Measurements from ENCODE around the gene KLF6. TPM values are rescaled to one million over a fixed set of nuclear protein-coding genes. Genes with fewer than 3 reads are reported as not detected.

KLF6 gene
- total and polyA plus RNA-seq, 2 donors (not counting 1 experiment from before 2014, with no cell fraction given), result 96.1 to 105 TPM

DNA sequence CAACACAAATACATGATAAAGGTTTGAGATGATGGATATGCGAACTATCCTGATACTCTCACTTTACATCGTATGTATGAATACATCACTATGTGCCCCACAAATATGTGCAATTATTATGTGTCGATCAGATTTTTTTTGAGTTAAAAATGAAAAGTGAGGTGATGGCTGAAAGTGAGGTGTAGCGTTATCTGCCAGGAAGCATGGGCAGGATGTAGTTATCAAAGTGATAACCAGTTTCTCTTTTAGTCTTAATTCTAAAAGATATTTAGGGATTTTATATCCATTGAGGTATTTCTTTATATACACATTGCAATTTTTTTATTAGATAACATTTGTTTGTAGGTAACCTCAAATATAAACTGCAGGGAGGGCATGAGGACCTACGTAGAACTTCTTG lies 15.6 kb upstream of the KLF6 start:
- Histone ChIP-seq H3K4me2 (ENCODE audit: extremely low read depth, insufficient read depth, low read length) (no peak overlapping the region), H3K27ac (ENCODE audit: insufficient read depth, low read length) (no peak overlapping the region), H3K79me2 (ENCODE audit: control insufficient read depth, insufficient read depth, low read length) (no peaks in the 10 kb centered on the region), H4K20me1 (ENCODE audit: control insufficient read depth, extremely low read depth, insufficient read depth, low read length) (no peaks in the 10 kb centered on the region), H3K4me1 (ENCODE audit: control insufficient read depth, extremely low read depth, insufficient read depth, low read length) (peaks cover 5% of the 10 kb centered on the region), H3K27me3 (ENCODE audit: control insufficient read depth, insufficient read depth, low read length) (no peaks in the 10 kb centered on the region), H3K4me3 (replicated peaks in 1 of 4; ENCODE audit: control extremely low read depth in 1 of 4, insufficient read depth in 1 of 4, low read depth in 3 of 4, low read length in 4 of 4) (no peak overlapping the region), H3K36me3 (ENCODE audit: control insufficient read depth, insufficient read depth, low read length) (no peaks in the 10 kb centered on the region), H3K9ac (ENCODE audit: insufficient read depth, low read length) (no peak overlapping the region), H3K9me3 (ENCODE audit: control insufficient read depth, insufficient read depth, low read depth, low read length) (no peaks in the 10 kb centered on the region), H2AFZ (ENCODE audit: low read length) (no peak overlapping the region)
- no peak for TF ChIP-seq EZH2 (IDR thresholded peaks at IDR 0.05; ENCODE audit: low read length, missing control alignments)
- TF ChIP-seq, protein P1, sequence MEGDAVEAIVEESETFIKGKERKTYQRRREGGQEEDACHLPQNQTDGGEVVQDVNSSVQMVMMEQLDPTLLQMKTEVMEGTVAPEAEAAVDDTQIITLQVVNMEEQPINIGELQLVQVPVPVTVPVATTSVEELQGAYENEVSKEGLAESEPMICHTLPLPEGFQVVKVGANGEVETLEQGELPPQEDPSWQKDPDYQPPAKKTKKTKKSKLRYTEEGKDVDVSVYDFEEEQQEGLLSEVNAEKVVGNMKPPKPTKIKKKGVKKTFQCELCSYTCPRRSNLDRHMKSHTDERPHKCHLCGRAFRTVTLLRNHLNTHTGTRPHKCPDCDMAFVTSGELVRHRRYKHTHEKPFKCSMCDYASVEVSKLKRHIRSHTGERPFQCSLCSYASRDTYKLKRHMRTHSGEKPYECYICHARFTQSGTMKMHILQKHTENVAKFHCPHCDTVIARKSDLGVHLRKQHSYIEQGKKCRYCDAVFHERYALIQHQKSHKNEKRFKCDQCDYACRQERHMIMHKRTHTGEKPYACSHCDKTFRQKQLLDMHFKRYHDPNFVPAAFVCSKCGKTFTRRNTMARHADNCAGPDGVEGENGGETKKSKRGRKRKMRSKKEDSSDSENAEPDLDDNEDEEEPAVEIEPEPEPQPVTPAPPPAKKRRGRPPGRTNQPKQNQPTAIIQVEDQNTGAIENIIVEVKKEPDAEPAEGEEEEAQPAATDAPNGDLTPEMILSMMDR (conservative IDR thresholded peaks at IDR 0.05 in 1 of 2, IDR thresholded peaks at IDR 0.05 in 1 of 2; ENCODE audit: low read depth in 1 of 2, low read length in 2 of 2), result no peak
- DNase-seq (ENCODE audit: low read depth in 2 of 2), result no peak

DNA sequence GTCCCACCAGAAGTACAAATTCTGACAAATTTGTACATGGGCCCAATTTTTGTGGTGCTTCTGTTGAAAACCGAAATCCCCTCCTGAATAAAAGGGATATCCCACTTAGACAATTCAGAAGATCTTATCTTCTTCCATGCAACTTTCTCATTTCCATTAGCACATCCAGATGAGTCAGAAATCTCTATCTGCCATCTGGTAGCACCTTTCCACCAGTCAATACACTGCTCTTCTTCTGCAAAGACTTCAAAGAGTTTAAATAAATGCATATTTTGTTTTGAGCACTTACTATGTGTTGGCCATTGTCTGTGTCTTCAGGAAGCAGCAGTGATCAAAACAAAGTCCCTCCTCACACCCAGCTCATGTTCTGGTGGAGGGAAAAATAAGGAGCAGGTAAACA lies 12.7 kb upstream of the KLF6 start:
- no peaks in the 10 kb centered on the region for H3K9me3 ChIP-seq (ENCODE audit: control insufficient read depth, insufficient read depth, low read depth, low read length)
- no peaks in the 10 kb centered on the region for H3K36me3 ChIP-seq (ENCODE audit: control insufficient read depth, insufficient read depth, low read length)
- no peaks in the 10 kb centered on the region for H3K27me3 ChIP-seq (ENCODE audit: control insufficient read depth, insufficient read depth, low read length)
- H3K27ac ChIP-seq (ENCODE audit: insufficient read depth, low read length), result no peak overlapping the region
- no peak overlapping the region for H3K9ac ChIP-seq (ENCODE audit: insufficient read depth, low read length)
- no peaks in the 10 kb centered on the region for H4K20me1 ChIP-seq (ENCODE audit: control insufficient read depth, extremely low read depth, insufficient read depth, low read length)
- no peak for DNase-seq (ENCODE audit: low read depth in 2 of 2)
- no peak overlapping the region for H2AFZ ChIP-seq (ENCODE audit: low read length)
- no peak overlapping the region for H3K4me2 ChIP-seq (ENCODE audit: extremely low read depth, insufficient read depth, low read length)
- H3K4me1 ChIP-seq (ENCODE audit: control insufficient read depth, extremely low read depth, insufficient read depth, low read length), result no peaks in the 10 kb centered on the region
- H3K4me3 ChIP-seq (replicated peaks in 1 of 4; ENCODE audit: control extremely low read depth in 1 of 4, insufficient read depth in 1 of 4, low read depth in 3 of 4, low read length in 4 of 4), result no peak overlapping the region
- no peaks in the 10 kb centered on the region for H3K79me2 ChIP-seq (ENCODE audit: control insufficient read depth, insufficient read depth, low read length)
- TF ChIP-seq EZH2 (IDR thresholded peaks at IDR 0.05; ENCODE audit: low read length, missing control alignments), result no peak
- TF ChIP-seq, protein P1 (conservative IDR thresholded peaks at IDR 0.05 in 1 of 2, IDR thresholded peaks at IDR 0.05 in 1 of 2; ENCODE audit: low read depth in 1 of 2, low read length in 2 of 2), result no peak

GRCh38 chr10:3793553-3793952 lies 8.5 kb upstream of the KLF6 start:
- Histone ChIP-seq H3K4me2 (ENCODE audit: extremely low read depth, insufficient read depth, low read length) (no peak overlapping the region), H3K9ac (ENCODE audit: insufficient read depth, low read length) (no peak overlapping the region), H3K4me3 (replicated peaks in 1 of 4; ENCODE audit: control extremely low read depth in 1 of 4, insufficient read depth in 1 of 4, low read depth in 3 of 4, low read length in 4 of 4) (no peak overlapping the region), H4K20me1 (ENCODE audit: control insufficient read depth, extremely low read depth, insufficient read depth, low read length) (no peaks in the 10 kb centered on the region), H3K9me3 (ENCODE audit: control insufficient read depth, insufficient read depth, low read depth, low read length) (no peaks in the 10 kb centered on the region), H3K4me1 (ENCODE audit: control insufficient read depth, extremely low read depth, insufficient read depth, low read length) (no peaks in the 10 kb centered on the region), H3K79me2 (ENCODE audit: control insufficient read depth, insufficient read depth, low read length) (no peaks in the 10 kb centered on the region), H3K27ac (ENCODE audit: insufficient read depth, low read length) (no peak overlapping the region), H3K27me3 (ENCODE audit: control insufficient read depth, insufficient read depth, low read length) (no peaks in the 10 kb centered on the region), H2AFZ (ENCODE audit: low read length) (no peak overlapping the region), H3K36me3 (ENCODE audit: control insufficient read depth, insufficient read depth, low read length) (no peaks in the 10 kb centered on the region)
- DNase-seq (ENCODE audit: low read depth in 2 of 2), result no peak
- no peak for TF ChIP-seq EZH2 (IDR thresholded peaks at IDR 0.05; ENCODE audit: low read length, missing control alignments)
- TF ChIP-seq, protein P1 (conservative IDR thresholded peaks at IDR 0.05 in 1 of 2, IDR thresholded peaks at IDR 0.05 in 1 of 2; ENCODE audit: low read depth in 1 of 2, low read length in 2 of 2), result no peak

Measured in fibroblast of lung (primary cell).